H1 (cell line): ENCODE data around the gene FLNA. TPM values are rescaled to one million over a fixed set of nuclear protein-coding genes. Genes with fewer than 3 reads are reported as not detected.

Experiments used
- GTF2F1 ChIP-seq: IDR thresholded peaks from 2 replicates; pipeline ENCODE4 v1.6.1; 2012; ENCODE audit warnings: low read depth, low read length, improper control_type of control experiment, borderline replicate concordance
- NRF1 ChIP-seq: IDR thresholded peaks from 2 replicates; pipeline ENCODE4 v1.6.1; 2011; ENCODE audit warnings: mild to moderate bottlenecking, low read depth, low read length, improper control_type of control experiment
- polyA plus RNA-seq, 7 experiments: library from polyadenylated mRNA; depleted of rRNA in 3 of 7; stranded (reverse) in 5 of 7; unstranded in 2 of 7; fragments of >200 nt in 5 of 7; fragments of 200-250 nt in 2 of 7; gene quantifications; 1 replicate in 5 of 7; 2 replicates in 1 of 7; 4 replicates in 1 of 7; pipeline versions ENCODE4 v1.2.1 to v1.2.3, GENCODE V29; 2011 to 2013; ENCODE audit warnings: missing spikeins in 2 of 7, mixed read lengths in 2 of 7
- small RNA-seq: library from polyadenylated mRNA; stranded (forward); fragments of <200 nt; extraction: miRNeasy Mini kit (QIAGEN cat#:217004); gene quantifications from one replicate; pipeline ENCODE3, GENCODE V24; 2013; ENCODE audit not compliant: insufficient read depth
- total RNA-seq: library from RNA; stranded (reverse); fragmentation: NEBNext Ultra II Directional; extraction: Animal tissue kit (Norgen Biotek cat#: 25700); gene quantifications from 2 replicates; pipeline ENCODE4 v1.2.1, GENCODE V29; 2021

The FLNA gene
- total and polyA plus RNA-seq, 2 of the 8 experiments (the other 6 are each of a cell fraction or from before 2014, with no cell fraction given), result 315 to 925 TPM

DNA sequence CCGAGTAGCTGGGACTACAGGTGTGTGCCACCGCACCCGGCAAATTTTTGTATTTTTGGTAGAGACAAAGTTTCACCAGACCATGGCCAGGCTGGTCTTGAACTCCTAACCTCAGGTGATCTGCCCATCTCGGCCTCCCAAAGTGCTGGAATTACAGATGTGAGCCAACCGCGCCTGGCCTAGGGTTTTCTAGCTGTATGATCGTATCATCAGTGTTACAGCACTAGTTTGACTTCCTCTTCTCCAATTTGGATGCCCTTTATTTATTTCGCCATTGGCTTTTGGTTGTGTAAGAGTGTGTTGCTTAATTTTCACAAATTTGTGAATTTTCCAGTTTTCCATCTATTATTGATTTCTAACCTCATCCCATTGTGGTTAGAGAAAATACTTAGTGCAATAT is 73.6 kb downstream of the FLNA start (continued):
- TF ChIP-seq NRF1 (no peak), GTF2F1 (no peak)

Small RNA genes within 50 kb of the gene (small RNA-seq; reads per million reads assigned to genes)
- not detected for gene SNORA70

Other genes starting within 250 kb of the FLNA start
- gene OPN1LW, start 230.4 kb downstream of the FLNA start, total RNA-seq, result not detected in 2 replicates
- not detected in 2 replicates for gene OPN1LW, start 230.4 kb downstream of the FLNA start, polyA plus RNA-seq (2011; rRNA removed)
- gene OPN1MW, start 192.0 kb downstream of the FLNA start, total RNA-seq, result not detected in 2 replicates
- gene OPN1MW, start 192.0 kb downstream of the FLNA start, polyA plus RNA-seq (2011; rRNA removed), result 0.08 TPM in 1 of 2 replicates, not detected in the other
- gene OPN1MW2, start 154.9 kb downstream of the FLNA start, total RNA-seq, result not detected in 2 replicates
- not detected in 2 replicates for gene OPN1MW2, start 154.9 kb downstream of the FLNA start, polyA plus RNA-seq (2011; rRNA removed)
- gene OPN1MW3, start 117.1 kb downstream of the FLNA start, total RNA-seq, result not detected in 2 replicates
- gene OPN1MW3, start 117.1 kb downstream of the FLNA start, polyA plus RNA-seq (2011; rRNA removed), result not detected in 2 replicates
- gene TEX28, start 79.5 kb downstream of the FLNA start, total RNA-seq, result not detected in 2 replicates
- not detected in 2 replicates for gene TEX28, start 79.5 kb downstream of the FLNA start, polyA plus RNA-seq (2011; rRNA removed)
- gene TKTL1, start 78.8 kb downstream of the FLNA start, total RNA-seq, result not detected in 2 replicates
- gene TKTL1, start 78.8 kb downstream of the FLNA start, polyA plus RNA-seq (2011; rRNA removed), result 0.03 and 0.05 TPM in 2 replicates
- 104 and 109 TPM in 2 replicates for gene EMD, start 4.7 kb upstream of the FLNA start, total RNA-seq
- 45.5 and 128 TPM in 2 replicates for gene EMD, start 4.7 kb upstream of the FLNA start, polyA plus RNA-seq (2011; rRNA removed)
- gene RPL10, start 23.7 kb upstream of the FLNA start, total RNA-seq, result 2,633 and 2,739 TPM in 2 replicates
- gene RPL10, start 23.7 kb upstream of the FLNA start, polyA plus RNA-seq (2011; rRNA removed), result 4,127 and 4,293 TPM in 2 replicates
- gene DNASE1L1, start 34.6 kb upstream of the FLNA start, total RNA-seq, result 8.7 and 10.3 TPM in 2 replicates
- 30.0 and 30.4 TPM in 2 replicates for gene DNASE1L1, start 34.6 kb upstream of the FLNA start, polyA plus RNA-seq (2011; rRNA removed)
- gene TAFAZZIN, start 36.9 kb upstream of the FLNA start, total RNA-seq, result 23.9 and 25.3 TPM in 2 replicates
- 28.6 and 42.8 TPM in 2 replicates for gene TAFAZZIN, start 36.9 kb upstream of the FLNA start, polyA plus RNA-seq (2011; rRNA removed)
- gene ATP6AP1, start 54.0 kb upstream of the FLNA start, total RNA-seq, result 44.6 and 46.7 TPM in 2 replicates
- gene ATP6AP1, start 54.0 kb upstream of the FLNA start, polyA plus RNA-seq (2011; rRNA removed), result 80.8 and 87.8 TPM in 2 replicates
- gene GDI1, start 62.5 kb upstream of the FLNA start, total RNA-seq, result 83.1 and 85.8 TPM in 2 replicates
- 136 and 186 TPM in 2 replicates for gene GDI1, start 62.5 kb upstream of the FLNA start, polyA plus RNA-seq (2011; rRNA removed)
- 48.7 and 51.7 TPM in 2 replicates for gene FAM50A, start 69.5 kb upstream of the FLNA start, total RNA-seq
- gene FAM50A, start 69.5 kb upstream of the FLNA start, polyA plus RNA-seq (2011; rRNA removed), result 30.7 and 37.2 TPM in 2 replicates
- 18.2 and 23.5 TPM in 2 replicates for gene PLXNA3, start 83.6 kb upstream of the FLNA start, total RNA-seq
- 10.7 and 23.5 TPM in 2 replicates for gene PLXNA3, start 83.6 kb upstream of the FLNA start, polyA plus RNA-seq (2011; rRNA removed)
- 44.2 and 44.5 TPM in 2 replicates for gene LAGE3, start 104.6 kb upstream of the FLNA start, total RNA-seq
- 102 and 110 TPM in 2 replicates for gene LAGE3, start 104.6 kb upstream of the FLNA start, polyA plus RNA-seq (2011; rRNA removed)
- 31.7 and 34.2 TPM in 2 replicates for gene UBL4A, start 112.0 kb upstream of the FLNA start, total RNA-seq
- gene UBL4A, start 112.0 kb upstream of the FLNA start, polyA plus RNA-seq (2011; rRNA removed), result 23.1 and 31.0 TPM in 2 replicates
- 6.8 and 8.2 TPM in 2 replicates for gene SLC10A3, start 116.0 kb upstream of the FLNA start, total RNA-seq
- 9.5 and 11.0 TPM in 2 replicates for gene SLC10A3, start 116.0 kb upstream of the FLNA start, polyA plus RNA-seq (2011; rRNA removed)
- 16.2 and 21.7 TPM in 2 replicates for gene FAM3A, start 141.6 kb upstream of the FLNA start, total RNA-seq
- 18.6 and 28.1 TPM in 2 replicates for gene FAM3A, start 141.6 kb upstream of the FLNA start, polyA plus RNA-seq (2011; rRNA removed)
- gene G6PD, start 172.2 kb upstream of the FLNA start, total RNA-seq, result 55.1 and 61.7 TPM in 2 replicates
- gene G6PD, start 172.2 kb upstream of the FLNA start, polyA plus RNA-seq (2011; rRNA removed), result 47.3 and 88.4 TPM in 2 replicates
- gene IKBKG, start 173.0 kb upstream of the FLNA start, total RNA-seq, result 18.1 and 18.7 TPM in 2 replicates
- gene IKBKG, start 173.0 kb upstream of the FLNA start, polyA plus RNA-seq (2011; rRNA removed), result 17.5 and 33.3 TPM in 2 replicates
- gene CTAG1A, start 210.5 kb upstream of the FLNA start, total RNA-seq, result not detected in 2 replicates
- gene CTAG1A, start 210.5 kb upstream of the FLNA start, polyA plus RNA-seq (2011; rRNA removed), result not detected in 2 replicates
- gene CTAG1B, start 244.6 kb upstream of the FLNA start, total RNA-seq, result not detected in 2 replicates
- gene CTAG1B, start 244.6 kb upstream of the FLNA start, polyA plus RNA-seq (2011; rRNA removed), result not detected in 2 replicates